ENCODE measurements around the gene PCNA.

Gene PCNA

DNA sequence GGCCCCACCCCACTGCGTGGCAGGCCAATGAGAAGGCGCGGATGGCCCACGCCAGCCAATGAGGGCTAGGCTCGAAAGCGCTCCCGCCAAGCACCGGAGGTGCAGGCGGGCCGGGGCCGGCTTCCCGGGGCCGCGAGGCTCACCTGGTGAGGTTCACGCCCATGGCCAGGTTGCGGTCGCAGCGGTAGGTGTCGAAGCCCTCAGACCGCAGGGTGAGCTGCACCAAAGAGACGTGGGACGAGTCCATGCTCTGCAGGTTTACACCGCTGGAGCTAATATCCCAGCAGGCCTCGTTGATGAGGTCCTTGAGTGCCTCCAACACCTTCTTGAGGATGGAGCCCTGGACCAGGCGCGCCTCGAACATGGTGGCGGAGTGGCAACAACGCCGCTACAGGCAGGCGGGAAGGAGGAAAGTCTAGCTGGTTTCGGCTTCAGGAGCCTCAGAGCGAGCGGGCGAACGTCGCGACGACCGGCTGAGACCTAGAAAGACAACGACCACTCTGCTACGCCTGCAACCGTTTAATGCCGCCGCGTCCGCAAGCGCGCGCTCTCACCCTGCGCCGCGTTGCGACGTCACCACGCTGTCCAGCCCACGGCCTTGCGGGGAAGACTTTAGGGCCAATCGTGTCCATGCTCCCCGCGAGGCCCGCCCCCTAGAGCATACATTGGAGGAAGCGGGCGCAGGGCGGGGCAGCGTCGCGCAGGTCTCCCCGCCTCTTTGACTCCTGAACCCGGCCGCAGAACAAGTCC is at the start of gene PCNA:
TSS of gene PCNA (minus strand) at position 524 of the 750 bp plus-strand sequence. CDS start at position 364, 160 bp downstream.
- DNase-seq (ENCODE audit: low read depth): peak; percentile 94

DNA sequence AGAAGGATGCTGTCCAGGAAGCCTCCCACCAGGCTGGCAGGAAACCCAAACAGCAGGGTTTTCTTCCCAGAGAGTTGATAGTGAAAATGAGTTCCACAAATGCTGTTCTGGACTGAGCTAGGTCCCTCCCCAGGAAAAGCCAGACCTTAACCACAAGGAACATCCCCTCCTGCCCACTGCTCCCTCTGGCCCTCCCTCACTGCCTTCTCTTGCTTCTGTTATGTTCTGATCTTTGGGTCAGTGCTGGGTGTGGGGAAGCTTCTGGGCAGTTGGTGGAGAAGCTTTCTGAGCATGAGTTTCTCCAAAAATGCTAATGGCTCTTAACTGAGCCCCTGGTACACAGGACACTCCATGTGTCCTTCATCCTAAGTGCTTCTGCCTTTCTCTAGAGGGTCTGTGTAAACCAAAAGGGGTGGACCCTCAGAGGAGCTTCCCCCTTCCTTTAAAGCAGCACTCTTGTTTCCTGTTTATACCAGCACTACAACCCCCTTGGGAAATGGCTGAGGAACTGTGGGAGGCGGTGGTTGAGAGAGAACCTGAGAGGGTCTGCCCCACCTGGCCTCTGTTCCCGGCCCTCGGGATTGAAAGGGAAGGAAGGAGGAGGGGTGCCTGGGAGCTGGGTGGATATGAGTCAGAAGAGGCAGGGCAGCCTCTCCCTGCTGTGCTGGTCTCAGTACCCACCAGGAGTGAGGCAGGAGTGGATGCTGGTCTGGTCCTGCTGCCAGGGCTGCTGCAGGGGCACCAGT is 49.1 kb upstream of the PCNA start:
- DNase-seq (ENCODE audit: low read depth): no peak

DNA sequence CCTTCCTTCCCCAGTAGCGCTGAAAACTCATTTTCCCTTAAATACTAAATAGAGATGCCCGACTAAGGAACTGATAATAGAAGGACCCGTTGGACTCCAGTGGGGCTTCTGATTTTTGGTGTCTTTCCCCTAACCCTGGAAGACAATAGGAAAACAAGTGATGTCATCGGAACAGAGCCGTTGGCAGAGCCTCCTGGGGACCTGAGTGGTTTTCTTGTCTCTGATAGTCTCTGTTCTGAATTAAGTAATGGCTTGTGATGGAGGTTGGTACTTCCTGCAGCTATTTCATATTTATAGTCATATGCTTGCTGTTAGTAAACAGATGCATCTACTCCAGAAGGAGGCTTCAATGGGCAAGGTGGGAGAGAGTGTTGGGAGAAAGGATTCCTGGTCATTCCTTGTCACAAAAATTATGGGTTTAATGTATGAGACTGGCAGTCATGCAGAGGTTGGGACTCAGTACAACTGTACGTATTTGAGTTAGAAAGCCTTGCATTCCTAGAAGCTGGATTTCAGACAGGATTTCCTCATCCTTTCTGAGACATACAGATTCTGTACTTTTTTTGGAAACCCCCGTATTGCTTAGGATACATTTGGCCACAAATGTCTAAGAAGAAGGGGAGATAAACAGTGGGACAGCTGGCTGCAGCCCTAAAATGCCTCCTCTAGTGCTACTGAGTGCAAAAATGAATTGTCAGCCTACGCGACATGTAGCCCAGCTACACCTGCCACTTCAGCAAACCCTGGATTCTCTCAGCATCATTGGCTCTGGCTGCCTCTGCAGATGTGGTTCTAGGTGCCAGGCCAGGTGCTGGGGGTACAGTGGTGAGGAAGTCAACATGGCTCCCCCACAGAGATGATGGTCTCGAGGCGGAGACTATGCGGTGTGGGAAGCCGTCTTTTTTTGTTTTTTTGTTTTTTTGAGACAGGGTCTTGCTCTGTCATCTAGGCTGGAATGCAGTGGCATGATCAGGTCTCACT is 45.2 kb upstream of the PCNA start:
- no peak for DNase-seq (ENCODE audit: low read depth)

DNA sequence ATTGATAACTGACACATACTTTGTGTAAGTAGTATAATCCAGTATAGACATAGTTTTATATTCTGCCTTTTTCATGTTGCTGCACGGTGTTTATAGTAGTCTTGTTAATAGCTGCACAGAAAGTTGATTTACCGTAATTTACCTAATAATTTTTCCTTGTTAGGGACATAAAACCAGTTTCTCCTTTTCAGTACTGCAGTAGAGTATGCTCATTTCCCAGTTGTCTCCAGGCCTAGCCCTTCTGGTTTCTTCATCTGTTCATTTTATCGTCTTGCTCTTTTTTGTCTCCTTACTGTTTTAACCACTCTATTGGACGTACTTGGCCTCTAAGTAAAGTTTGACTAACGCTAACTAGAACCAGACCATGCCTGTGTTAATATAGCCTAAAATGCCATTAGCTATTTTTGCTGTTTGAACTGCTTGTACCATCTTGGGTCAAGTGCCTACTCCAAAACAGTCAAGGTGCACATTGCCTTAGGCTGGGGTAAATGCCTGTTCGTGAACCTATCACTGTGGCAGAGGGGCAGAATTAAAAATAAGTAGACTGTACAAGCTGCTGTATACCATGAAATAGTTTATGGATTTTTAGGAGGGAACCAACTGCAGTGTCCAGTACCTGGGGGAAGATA is 41.9 kb upstream of the PCNA start:
- no peak for DNase-seq (ENCODE audit: low read depth)

DNA sequence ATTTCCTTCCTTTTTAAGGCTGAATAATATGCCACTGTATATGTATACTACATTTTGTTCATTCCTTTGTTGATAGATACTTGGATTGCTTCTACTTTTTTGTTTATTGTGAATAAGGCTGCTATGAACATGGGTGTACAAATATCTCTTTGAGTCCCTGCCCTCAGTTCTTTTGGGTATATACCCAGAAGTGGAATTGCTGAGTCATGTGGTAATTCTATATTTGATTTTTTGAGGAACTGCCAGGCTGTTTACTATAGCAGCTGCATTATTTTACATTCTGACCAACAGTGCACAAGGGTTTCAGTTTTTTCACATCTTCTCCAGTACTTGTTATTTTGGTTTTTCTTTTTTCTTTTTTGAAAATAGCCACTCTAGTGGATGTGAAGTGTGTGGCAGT is 41.1 kb upstream of the PCNA start:
- DNase-seq (ENCODE audit: low read depth): no peak

DNA sequence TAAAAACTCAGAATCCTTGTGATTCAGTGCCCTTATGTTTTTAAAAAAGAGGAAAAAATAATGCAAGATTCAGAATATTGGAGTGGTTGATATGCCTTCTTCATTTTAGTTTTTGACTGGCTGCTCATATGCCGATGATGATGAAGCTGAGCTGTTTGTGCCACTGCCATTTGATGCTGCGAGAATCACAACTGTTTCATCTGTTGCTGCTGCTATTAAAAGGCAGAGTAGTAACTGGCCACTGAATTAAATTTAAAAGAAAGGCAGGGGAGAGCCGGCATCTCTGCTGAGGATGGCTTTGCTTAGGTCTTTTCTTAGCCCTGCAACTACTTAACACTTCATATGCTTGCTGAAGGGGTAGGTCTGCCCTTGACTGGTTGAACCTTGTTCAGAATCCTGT is 40.2 kb upstream of the PCNA start:
- DNase-seq (ENCODE audit: low read depth): no peak

DNA sequence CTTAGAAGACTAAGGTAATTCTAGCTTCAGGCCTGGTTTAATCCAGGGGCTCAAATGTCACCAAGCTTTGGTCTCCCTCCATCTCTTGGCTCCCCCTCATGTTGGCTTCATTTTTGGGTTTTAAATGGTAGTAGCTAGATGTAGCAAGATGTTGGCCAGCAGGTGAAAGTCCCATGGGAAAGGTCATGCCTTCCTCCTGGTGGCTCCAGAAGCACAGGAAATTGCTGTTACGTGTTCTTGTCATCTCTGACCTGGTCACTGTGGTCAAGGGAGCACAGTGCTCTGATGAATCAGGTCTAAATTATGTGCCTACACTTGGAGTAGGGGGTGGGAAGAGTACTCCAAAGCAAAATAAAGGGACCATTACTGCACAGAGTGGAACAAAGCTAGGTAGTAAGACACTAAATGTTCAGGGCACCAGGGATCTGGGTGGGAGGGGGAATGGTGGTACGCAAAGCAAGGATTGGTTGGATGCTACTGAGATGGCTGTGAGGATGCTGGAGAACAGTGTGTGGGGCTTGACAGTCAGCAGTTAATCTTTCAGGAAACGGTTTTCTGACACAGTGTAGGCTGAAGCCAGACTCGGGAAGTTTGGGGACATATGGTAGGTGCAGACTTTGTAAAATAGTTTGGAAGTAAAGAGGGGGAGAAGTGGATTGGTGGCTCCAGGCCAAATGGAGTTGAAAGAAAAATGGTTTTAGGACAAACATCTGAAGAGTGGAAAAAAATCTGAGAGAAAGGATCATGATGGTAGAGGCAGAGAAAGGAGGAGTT is 37.1 kb upstream of the PCNA start:
- DNase-seq (ENCODE audit: low read depth): no peak

DNA sequence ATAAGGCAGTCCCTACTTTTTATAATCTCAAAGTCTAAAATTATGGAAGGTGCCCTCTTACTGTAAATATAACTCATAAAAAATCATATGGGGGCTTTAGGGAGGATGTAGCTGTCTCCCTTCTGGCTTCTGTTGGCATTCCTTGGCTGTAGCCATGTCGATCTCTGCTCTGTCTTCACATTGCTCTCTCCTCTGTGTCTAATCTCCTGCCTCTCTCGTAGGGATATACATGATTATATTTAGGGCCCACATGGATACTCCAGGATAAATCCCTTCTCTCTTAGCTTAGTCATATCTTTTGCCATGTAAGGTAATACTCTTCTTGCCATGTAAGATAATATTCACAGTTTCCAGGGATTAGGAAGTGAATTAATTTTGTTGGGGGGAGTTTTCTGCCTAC is 35.6 kb upstream of the PCNA start:
- no peak for DNase-seq (ENCODE audit: low read depth)

DNA sequence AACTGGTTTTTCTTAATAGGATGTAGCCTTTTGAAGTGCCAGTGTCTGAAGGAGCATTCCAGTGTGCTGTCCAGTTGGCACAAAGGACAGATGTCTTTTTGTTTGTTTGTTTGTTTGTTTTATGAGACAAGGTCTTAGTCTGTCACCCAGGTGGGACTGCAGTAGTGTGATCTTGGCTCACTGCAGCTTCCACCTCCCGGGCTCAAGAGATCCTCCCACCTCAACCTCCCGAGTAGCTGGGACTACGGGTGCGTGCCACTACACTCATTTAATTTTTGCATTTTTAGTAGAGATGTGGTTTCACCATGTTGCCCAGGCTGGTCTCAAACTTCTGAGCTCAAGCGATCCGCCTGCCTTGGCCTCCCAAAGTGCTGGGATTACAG is 34.8 kb upstream of the PCNA start:
- no peak for DNase-seq (ENCODE audit: low read depth)

DNA sequence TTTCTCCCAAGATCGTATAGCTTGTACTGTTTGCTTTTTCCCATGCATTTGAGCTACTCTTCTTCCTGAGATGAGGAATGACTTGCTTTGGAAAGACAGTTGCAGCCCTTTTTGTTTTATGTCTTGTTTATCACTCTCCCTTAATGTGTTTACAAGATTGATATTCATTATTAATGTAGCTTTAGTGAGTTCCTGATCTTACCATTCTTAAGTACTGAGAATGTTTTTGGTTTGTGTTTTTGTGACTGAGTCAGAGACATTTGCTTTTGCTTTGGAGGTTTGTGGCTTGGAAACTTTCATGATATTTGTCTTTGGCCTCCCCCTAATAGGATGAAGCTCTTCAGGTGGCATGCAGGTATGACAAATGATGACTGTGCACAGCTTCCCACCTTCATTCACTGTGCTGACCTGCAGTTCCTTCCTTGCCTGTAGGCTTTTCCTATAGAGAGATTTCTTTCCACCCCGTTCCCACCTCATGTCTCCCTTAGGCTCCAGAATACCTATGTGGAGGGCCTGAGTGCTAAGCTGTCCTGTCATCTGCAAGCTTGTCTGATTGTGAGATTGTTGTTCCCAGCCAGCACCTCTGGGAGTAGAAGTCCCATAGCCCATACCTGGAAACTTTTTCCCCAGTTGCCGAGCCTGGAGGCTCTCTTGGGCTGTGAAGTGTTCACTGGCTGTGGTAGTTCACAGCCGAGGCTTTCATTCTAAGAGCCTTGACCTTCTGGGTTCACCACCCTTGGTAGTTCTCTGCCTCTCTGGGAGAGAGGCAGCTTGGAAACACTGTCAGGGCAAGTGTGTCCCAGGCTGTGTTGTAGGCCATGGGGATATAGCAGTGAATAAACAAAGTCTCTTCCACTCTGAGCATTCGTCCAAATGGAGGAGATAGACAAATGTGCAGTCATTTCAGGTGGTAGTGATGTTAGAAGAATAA is 34.1 kb upstream of the PCNA start:
- DNase-seq (ENCODE audit: low read depth): no peak

DNA sequence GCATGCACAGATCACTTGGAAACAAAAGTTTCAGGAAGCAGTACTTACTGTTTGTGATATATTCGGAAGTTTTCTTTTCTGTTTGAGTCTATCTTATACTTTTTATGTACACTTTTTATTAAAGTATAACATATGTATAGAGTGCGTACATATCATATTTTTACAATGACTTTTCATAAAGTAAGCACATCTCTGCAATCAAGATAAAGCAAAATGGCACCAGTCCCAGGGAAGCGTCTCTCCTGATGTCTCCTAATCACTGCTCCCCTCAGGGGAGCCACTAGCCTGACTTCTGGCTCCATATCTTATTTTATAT is 33.4 kb upstream of the PCNA start:
- DNase-seq (ENCODE audit: low read depth): no peak

DNA sequence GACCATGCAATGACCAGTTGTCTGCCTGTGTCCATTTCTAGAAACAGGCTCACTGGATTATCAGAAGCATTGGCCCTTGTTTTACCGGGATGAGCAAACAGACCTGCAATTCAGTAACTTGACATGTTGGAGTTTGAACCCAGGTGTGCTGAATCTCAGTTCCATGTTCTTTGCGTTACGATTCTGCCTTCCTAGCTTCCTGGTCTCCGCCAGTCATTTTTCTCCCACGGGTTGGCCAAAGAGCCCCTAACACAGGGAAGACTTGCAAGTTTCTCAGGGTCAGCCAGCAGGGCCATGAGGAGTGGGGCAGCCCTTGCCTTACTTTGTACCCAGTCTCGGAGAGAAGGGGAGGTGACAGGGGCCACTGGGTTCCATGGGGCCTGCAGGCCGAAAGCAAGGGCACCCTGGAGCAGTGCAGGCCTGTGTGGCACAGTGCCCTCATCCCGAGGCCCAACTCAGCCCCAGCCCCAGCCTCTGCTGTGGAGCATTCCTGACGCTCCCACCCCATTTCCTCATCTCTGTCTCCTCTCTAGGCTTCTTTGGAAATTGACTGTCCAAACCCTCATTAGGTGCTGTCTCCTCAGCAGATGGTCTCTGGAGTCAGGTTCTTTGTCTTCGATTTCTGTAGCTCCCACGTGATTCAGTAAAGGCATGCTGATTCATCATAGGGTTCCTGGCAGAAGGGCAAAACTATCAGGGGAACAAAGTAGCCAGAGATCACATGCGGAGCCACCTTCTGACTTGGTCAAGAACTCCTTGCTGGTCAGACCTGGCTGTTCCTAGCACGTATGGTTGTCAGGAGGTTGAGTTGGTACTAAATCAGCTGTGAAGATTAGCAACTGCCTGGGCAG is 30.7 kb upstream of the PCNA start:
- no peak for DNase-seq (ENCODE audit: low read depth)

DNA sequence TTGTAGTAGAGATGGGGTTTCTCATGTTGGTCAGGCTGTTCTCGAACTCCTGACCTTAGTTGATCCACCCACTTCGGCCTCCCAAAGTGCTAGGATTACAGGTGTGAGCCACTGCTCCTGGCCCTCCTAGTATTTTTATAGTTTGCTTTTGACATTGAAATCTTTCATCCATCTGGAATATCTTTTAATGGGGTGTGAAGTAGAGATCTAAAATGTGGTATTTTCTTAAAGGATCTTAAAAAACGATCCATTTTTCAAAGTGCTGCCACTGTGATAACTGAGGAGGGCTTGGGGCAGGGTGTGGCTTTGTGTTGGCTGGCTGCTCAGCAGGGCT is 30.1 kb upstream of the PCNA start:
- no peak for DNase-seq (ENCODE audit: low read depth)

DNA sequence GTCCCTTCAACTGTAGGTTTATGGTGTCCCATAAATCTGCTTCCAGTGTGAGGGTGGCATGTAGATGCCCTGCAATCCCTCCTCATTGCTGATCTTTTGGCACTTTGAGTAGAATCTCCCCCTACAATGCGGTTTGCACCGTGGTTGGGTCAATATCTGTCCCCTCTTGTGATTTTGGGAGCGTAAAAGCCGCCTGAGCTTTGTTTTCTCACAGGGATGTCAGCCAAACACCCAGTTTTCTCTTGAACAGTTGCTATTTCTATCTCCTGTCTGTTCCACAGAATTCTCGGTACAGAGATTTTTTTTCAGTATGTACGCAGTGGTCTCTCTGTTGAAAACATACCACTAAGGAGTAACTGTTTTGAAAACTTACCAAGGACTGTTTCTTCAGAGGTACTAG is 28.8 kb upstream of the PCNA start:
- no peak for DNase-seq (ENCODE audit: low read depth)

DNA sequence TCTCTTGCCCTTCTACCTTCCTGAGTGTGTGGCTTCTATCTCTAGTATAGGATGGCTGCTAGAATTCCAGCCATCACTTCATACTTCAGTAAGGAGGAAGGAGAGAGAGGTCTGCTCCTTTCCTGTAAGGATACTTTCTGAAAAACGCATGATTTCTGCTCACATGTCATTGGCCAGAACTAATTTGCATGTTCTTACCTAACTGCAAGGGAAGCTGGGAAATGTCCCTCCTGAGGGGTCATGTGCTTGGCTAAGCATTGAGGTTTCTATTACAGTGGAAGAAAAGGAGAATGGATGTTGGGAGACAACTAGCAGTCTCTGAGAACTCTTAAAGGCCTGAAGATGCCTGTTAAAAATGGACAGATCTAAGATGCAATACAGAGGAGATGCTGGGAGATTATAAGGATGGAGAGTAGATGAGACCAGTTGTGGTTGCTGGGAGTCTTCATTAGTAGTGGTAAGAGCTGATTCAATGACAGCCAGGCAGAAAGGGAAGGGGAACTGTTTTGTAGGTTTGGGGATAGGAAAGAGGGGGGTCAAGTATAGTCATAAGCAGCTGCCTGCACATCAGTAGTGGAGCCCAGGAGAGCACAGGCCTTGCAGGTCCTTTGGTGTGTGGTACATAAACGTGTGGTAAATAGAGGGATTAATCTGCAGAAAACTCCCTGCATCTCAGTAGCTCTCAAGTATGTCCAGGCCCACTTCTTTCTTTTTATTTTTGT is 27.3 kb upstream of the PCNA start:
- no peak for DNase-seq (ENCODE audit: low read depth)

DNA sequence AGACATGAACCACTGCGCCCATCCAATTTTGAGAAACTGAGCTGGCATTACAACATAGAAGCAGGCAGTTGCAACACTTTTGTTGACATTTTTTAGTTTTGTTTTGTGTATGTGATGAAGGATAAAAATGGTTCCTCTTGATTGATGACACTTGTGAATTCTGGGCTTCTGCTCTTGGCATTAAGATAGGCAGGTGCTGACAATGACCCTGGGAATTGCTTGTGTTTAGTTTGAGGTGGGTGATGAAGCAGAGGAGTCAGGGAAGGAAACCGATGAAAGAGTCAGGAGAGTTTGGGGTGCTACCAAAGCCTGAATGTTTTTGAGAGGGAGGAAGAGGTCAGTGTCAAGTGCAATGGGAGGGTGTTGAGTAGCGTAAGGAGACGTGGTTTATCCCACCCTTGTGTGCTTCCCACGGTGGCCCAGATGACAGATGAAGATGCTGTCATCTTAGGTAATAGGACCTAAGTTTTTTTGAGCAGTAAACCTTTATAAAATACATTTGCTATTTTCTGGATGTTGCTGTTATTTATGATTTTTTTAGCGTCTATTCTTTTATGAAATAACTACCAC is 26.4 kb upstream of the PCNA start:
- no peak for DNase-seq (ENCODE audit: low read depth)

DNA sequence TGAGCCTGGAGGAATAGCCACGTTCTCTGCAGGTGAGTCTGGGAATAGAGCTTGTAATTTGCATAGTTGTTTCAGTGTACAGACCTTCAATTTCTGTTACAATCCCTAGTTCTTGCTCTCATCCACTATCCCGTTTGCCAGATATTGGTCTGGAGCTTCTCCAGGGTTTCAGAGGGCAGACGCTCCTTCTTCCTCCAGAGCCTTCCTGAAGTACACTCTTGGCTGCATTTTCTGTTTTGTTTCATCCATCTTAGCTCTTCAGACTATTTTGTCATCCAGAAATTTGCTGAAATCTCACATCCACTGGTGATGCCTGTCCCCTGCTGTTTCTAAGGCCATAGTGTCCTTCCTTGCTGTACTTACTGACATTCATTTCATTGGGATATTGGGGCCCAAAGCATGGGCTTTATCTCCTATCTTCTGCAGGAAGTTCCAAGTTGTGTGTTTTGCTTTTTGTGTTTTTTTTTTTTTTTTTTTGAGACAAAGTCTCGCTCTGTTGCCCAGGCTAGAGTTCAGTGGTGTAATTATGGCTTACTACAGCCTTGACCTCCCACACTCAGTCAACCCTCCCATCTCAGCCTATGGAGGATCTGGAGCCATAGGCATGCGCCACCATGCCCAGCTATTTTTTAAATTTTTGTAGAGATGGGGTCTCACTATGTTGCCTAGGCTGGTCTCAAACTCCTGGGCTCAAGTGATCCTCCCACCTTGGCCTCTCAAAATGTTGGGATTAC is 25.8 kb upstream of the PCNA start:
- DNase-seq (ENCODE audit: low read depth): no peak

DNA sequence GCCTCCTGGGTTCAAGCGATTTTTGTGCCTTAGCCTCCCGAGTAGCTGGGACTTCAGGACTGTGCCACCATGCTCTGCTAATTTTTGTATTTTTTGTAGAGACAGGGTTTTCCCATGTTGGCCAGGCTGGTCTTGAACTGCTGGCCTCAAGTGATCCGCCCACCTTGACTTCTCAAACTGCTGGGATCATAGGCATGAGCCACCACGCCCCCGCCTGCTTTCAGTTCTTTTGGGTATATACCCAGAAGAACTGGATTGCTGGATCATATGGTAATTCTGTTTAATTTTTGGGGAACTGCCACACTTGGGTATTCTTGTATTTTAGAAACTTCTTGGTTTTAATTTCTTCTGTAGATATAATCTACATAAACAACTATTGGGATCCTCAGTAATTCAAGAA is 24.1 kb upstream of the PCNA start:
- DNase-seq (ENCODE audit: low read depth): no peak
